ENCODE measurements around the gene NFATC2. TPM values are rescaled to one million over a fixed set of nuclear protein-coding genes. Genes with fewer than 3 reads are reported as not detected.

The NFATC2 gene
- total and polyA plus RNA-seq, 9 donors, result 2.2 to 9.4 (median 5.1) TPM

DNA sequence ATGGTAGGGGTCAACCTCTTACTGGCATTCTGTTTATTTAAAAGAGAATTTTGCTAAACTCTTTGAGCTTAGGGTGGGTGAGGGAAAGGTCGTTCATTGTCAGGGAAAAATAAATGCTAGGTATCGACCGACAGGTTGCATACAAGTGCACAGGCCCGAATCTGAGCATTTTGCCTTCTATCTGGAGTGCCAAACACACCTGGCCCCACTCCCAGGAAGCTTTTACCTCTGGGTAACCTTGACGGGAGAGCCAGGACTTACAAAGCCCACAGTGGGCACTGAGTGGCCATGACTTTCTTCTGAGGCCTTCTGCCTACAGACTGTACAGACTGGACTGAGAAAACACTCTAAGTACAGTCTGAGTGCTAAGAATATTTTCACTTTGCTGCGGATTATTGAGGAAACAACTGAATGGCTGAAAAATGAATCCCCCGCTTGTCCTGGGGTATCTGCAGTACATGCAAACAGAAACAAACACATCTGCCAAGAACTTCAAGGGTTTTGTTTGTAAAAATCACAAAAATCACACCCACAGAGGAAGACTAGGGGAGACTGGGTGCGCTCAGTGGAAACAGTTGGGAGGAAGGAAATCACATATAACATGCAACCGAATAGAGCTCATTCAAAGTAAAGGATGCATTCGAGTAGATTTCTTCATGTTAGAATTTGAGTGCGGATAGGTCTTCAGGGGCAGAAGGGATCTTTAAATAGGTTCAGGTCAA is 152.8 kb downstream of the NFATC2 start:
- no peak for DNase-seq
- intact Hi-C loops (cut with DNase I), result loop anchor here in 1 of 4 donors (10.0 kb wide), 1 partner anchor 1205 kb away; no protein-coding TSS in a partner anchor
- WGBS, 3 donors, result 43 to 62% (median 50%) methylated on average over 11 of the region's 11 CpGs

GRCh38 chr20:51388756-51389542 is 153.6 kb downstream of the NFATC2 start:
- Histone ChIP-seq H3K4me3 (no peak overlapping the region), H3K36me3 (no peaks in the 10 kb centered on the region), H3K27me3 (no peaks in the 10 kb centered on the region), H3K4me1 (ENCODE audit: insufficient read depth) (peaks cover 1% of the 10 kb centered on the region), H3K27ac (no peak overlapping the region), H3K9me3 (no peaks in the 10 kb centered on the region)
- intact Hi-C loops (cut with DNase I), result no loop called here
- WGBS, 3 donors, result 65 to 71% (median 67%) methylated on average over 7 of the region's 7 CpGs
- TF ChIP-seq, protein P1, sequence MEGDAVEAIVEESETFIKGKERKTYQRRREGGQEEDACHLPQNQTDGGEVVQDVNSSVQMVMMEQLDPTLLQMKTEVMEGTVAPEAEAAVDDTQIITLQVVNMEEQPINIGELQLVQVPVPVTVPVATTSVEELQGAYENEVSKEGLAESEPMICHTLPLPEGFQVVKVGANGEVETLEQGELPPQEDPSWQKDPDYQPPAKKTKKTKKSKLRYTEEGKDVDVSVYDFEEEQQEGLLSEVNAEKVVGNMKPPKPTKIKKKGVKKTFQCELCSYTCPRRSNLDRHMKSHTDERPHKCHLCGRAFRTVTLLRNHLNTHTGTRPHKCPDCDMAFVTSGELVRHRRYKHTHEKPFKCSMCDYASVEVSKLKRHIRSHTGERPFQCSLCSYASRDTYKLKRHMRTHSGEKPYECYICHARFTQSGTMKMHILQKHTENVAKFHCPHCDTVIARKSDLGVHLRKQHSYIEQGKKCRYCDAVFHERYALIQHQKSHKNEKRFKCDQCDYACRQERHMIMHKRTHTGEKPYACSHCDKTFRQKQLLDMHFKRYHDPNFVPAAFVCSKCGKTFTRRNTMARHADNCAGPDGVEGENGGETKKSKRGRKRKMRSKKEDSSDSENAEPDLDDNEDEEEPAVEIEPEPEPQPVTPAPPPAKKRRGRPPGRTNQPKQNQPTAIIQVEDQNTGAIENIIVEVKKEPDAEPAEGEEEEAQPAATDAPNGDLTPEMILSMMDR (IDR thresholded peaks at IDR 0.05), result no peak
- TF ChIP-seq EP300 (IDR thresholded peaks at IDR 0.05) (no peak), POLR2A (IDR thresholded peaks at IDR 0.05) (no peak)
- DNase-seq, result no peak

More for the DNA sequence above, 152.8 kb downstream of the NFATC2 start:
- TF ChIP-seq, protein P1 (IDR thresholded peaks at IDR 0.05), result no peak
- TF ChIP-seq EP300 (IDR thresholded peaks at IDR 0.05) (no peak), POLR2A (IDR thresholded peaks at IDR 0.05) (no peak)
- no peaks in the 10 kb centered on the region for H3K36me3 ChIP-seq
- peak overlapping the region in 1 of 2 donors; percentile 21 for H3K27ac ChIP-seq
- no peak overlapping the region for H3K4me3 ChIP-seq
- no peaks in the 10 kb centered on the region for H3K27me3 ChIP-seq
- H3K4me1 ChIP-seq (ENCODE audit: insufficient read depth), result peaks cover 1% of the 10 kb centered on the region
- H3K9me3 ChIP-seq, result no peaks in the 10 kb centered on the region

GRCh38 chr20:51388227-51388626 is 154.3 kb downstream of the NFATC2 start:
- Histone ChIP-seq H3K27me3 (no peaks in the 10 kb centered on the region), H3K4me1 (ENCODE audit: insufficient read depth) (peaks cover 1% of the 10 kb centered on the region), H3K4me3 (no peak overlapping the region), H3K9me3 (no peaks in the 10 kb centered on the region), H3K36me3 (no peaks in the 10 kb centered on the region), H3K27ac (no peak overlapping the region)
- intact Hi-C loops (cut with DNase I), result no loop called here
- DNase-seq, result no peak
- TF ChIP-seq, protein P1 (IDR thresholded peaks at IDR 0.05), result no peak

DNA sequence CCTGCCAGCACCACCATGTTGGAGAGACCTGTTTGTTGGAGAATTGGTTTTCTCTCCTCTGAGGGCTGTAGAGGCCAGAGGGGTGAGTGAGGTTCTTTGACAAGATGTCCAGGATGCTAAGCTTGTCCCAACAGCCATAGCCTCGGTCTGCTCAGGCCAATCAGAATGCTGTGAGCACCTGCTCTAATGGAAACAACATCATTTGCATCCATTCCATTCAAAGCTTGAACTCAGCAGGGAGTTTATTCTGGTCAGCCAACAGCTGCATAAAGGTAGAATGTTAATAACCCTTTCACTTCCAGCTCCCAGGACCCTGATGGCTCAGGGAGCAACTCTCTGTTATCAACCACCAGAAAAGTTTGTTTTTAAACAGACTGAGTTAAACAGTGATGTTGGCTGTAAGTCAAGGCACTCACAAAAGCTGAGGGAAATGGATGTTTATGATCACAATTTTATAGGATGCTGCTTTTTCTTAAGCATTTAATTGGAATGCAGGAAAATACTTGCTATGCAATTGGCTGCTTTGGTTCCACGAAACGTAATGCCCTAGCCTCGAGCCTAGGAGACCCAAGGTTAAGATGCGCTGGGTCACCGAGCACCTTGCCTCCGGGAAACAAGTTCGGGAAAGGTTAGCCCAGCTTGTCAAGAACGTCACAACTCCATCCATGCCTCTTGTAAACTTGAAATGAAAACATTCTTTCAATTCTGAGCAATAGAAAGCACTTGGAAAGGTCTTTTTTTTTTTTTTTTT is 155.2 kb downstream of the NFATC2 start:
- DNase-seq, result no peak
- intact Hi-C loops (cut with DNase I), result no loop called here
- H3K27ac ChIP-seq, result no peak overlapping the region

More for the DNA sequence above, 155.2 kb downstream of the NFATC2 start:
- Histone ChIP-seq H3K9me3 (no peaks in the 10 kb centered on the region), H3K4me1 (ENCODE audit: insufficient read depth) (peaks cover 1% of the 10 kb centered on the region), H3K36me3 (no peaks in the 10 kb centered on the region), H3K4me3 (no peak overlapping the region), H3K27me3 (no peaks in the 10 kb centered on the region)
- 50 to 70% (median 56%) methylated on average over 9 of the region's 9 CpGs for WGBS, 3 donors
- TF ChIP-seq, protein P1 (IDR thresholded peaks at IDR 0.05), result no peak
- TF ChIP-seq POLR2A (IDR thresholded peaks at IDR 0.05) (no peak), EP300 (IDR thresholded peaks at IDR 0.05) (no peak)
